GM23338 (cell line): Measurements from ENCODE around the gene EFEMP1. TPM values are rescaled to one million over a fixed set of nuclear protein-coding genes. Genes with fewer than 3 reads are reported as not detected.

Source experiments
- ATAC-seq: fragments of 200-7000 bp; cut with Tn5 transposase; 3 replicates; pipeline ENCODE4 v1.9.1; 2020
- DNase-seq: peaks from one replicate; pipeline ENCODE4 v3.0.0-alpha.2; 2015; ENCODE audit warnings: low spot score
- H2AFZ ChIP-seq: fragments of 200-600 bp; sonication (generic); 2 replicates; pipeline ENCODE4 v1.8.0; 2016; ENCODE audit warnings: antibody characterized with exemption, mild to moderate bottlenecking, moderate library complexity
- H3F3A ChIP-seq: fragments of 200-600 bp; sonication (generic); replicated peaks from 2 replicates; pipeline ENCODE4 v1.8.0; 2017; ENCODE audit warnings: antibody characterized with exemption, mixed run types, low read depth
- H3K27ac ChIP-seq: fragments of 200-600 bp; sonication (generic); 2 replicates; pipeline ENCODE4 v1.6.1; 2016; ENCODE audit warnings: low read depth
- H3K27me3 ChIP-seq: fragments of 200-600 bp; sonication (generic); 2 replicates; pipeline ENCODE4 v1.8.0; 2016; ENCODE audit warnings: mild to moderate bottlenecking, mixed run types, moderate library complexity; ENCODE audit not compliant: insufficient read depth
- H3K36me3 ChIP-seq: fragments of 200-600 bp; sonication (generic); 2 replicates; pipeline ENCODE4 v1.8.0; 2016; ENCODE audit warnings: mild to moderate bottlenecking; ENCODE audit not compliant: insufficient read depth
- H3K4me1 ChIP-seq: fragments of 200-600 bp; sonication (generic); 2 replicates; pipeline ENCODE4 v1.8.0; 2016; ENCODE audit warnings: mild to moderate bottlenecking, moderate library complexity; ENCODE audit not compliant: insufficient read depth
- H3K4me2 ChIP-seq: fragments of 200-600 bp; sonication (generic); 2 replicates; pipeline ENCODE4 v1.7.1; 2017; ENCODE audit warnings: mixed run types
- H3K4me3 ChIP-seq: fragments of 200-600 bp; sonication (generic); 2 replicates; pipeline ENCODE4 v1.6.1; 2016; ENCODE audit warnings: mixed run types
- H3K79me2 ChIP-seq: fragments of 200-600 bp; sonication (generic); replicated peaks from 2 replicates; pipeline ENCODE4 v1.8.0; 2017; ENCODE audit warnings: mild to moderate bottlenecking; ENCODE audit not compliant: insufficient read depth
- H3K9me2 ChIP-seq: fragments of 200-600 bp; sonication (generic); 2 replicates; pipeline ENCODE4 v1.8.0; 2017; ENCODE audit not compliant: insufficient read depth
- H4K20me1 ChIP-seq: fragments of 200-600 bp; sonication (generic); replicated peaks from 2 replicates; pipeline ENCODE4 v1.8.0; 2017; ENCODE audit warnings: mild to moderate bottlenecking; ENCODE audit not compliant: insufficient read depth
- H3K27ac Mint-ChIP-seq: 2 replicates; pipeline ENCODE4 v1.8.0; 2020; ENCODE audit warnings: inconsistent platforms, mild to moderate bottlenecking, moderate library complexity, mixed read lengths
- H3K27me3 Mint-ChIP-seq: 3 replicates; pipeline ENCODE4 v1.8.0; 2022; ENCODE audit warnings: low read depth, mild to moderate bottlenecking, moderate library complexity, mixed read lengths, inconsistent platforms; ENCODE audit not compliant: insufficient read depth, poor library complexity
- H3K36me3 Mint-ChIP-seq: 3 replicates; pipeline ENCODE4 v1.8.0; 2021; ENCODE audit warnings: low read depth, mild to moderate bottlenecking, inconsistent platforms, moderate library complexity, mixed read lengths
- H3K4me1 Mint-ChIP-seq: 3 replicates; pipeline ENCODE4 v1.8.0; 2020; ENCODE audit warnings: mild to moderate bottlenecking, inconsistent platforms, mixed read lengths
- H3K4me3 Mint-ChIP-seq: 3 replicates; pipeline ENCODE4 v1.8.0; 2021; ENCODE audit warnings: moderate library complexity, mild to moderate bottlenecking, inconsistent platforms, mixed read lengths
- H3K9me3 Mint-ChIP-seq: 3 replicates; pipeline ENCODE4 v1.8.0; 2020; ENCODE audit warnings: moderate library complexity, mild to moderate bottlenecking, inconsistent platforms, mixed read lengths
- CREB1 ChIP-seq: fragments of 250-450 bp; sonication (Bioruptor Pico); IDR thresholded peaks from 2 replicates; pipeline ENCODE4 v1.5.0; 2020; ENCODE audit warnings: low read depth, mild to moderate bottlenecking, moderate library complexity
- EZH2 ChIP-seq: fragments of 200-600 bp; sonication (generic); IDR thresholded peaks from one replicate; pipeline ENCODE4 v1.8.0; 2017; ENCODE audit warnings: antibody characterized with exemption, mild to moderate bottlenecking, low read depth; ENCODE audit not compliant: unreplicated experiment
- EZH2phosphoT487 ChIP-seq: fragments of 200-600 bp; sonication (generic); IDR thresholded peaks from one replicate; pipeline ENCODE4 v1.8.1; 2018; ENCODE audit warnings: antibody characterized with exemption; ENCODE audit not compliant: unreplicated experiment
- JUNB ChIP-seq: IDR thresholded peaks from one replicate; pipeline ENCODE4 v1.6.1; 2016; ENCODE audit warnings: antibody characterized with exemption; ENCODE audit not compliant: unreplicated experiment
- NANOG ChIP-seq: IDR thresholded peaks from 2 replicates; pipeline ENCODE4 v1.6.1; 2016; ENCODE audit warnings: antibody characterized with exemption, borderline replicate concordance
- STAT1 ChIP-seq: IDR thresholded peaks from one replicate; pipeline ENCODE4 v1.6.1; 2016; ENCODE audit warnings: antibody characterized with exemption; ENCODE audit not compliant: unreplicated experiment
- ZNF114 ChIP-seq: fragments of 250-450 bp; sonication (Bioruptor Pico); IDR thresholded peaks from 2 replicates; pipeline ENCODE4 v1.5.0; 2020; ENCODE audit warnings: mild to moderate bottlenecking, moderate library complexity
- ZNF331 ChIP-seq: fragments of 250-450 bp; sonication (Bioruptor Pico); IDR thresholded peaks from 2 replicates; pipeline ENCODE4 v1.5.0; 2020; ENCODE audit warnings: low read depth, mild to moderate bottlenecking, moderate library complexity
- polyA plus RNA-seq: library from polyadenylated mRNA; unstranded; fragments of >200 nt; fragmentation: Nextera tagmentation; extraction: Ambion mirVana; gene quantifications from 2 replicates; pipeline ENCODE4 v1.2.1, GENCODE V29; 2016
- total RNA-seq: library from RNA; depleted of rRNA; stranded (reverse); fragments of >200 nt; shearing (Covaris generic); gene quantifications from 2 replicates; pipeline ENCODE4 v1.2.3, GENCODE V29; 2014
- TF ChIP-seq, protein P1 (sequence below): IDR thresholded peaks from one replicate; pipeline ENCODE4 v1.6.1; 2018; ENCODE audit warnings: antibody characterized with exemption; ENCODE audit not compliant: unreplicated experiment
- TF ChIP-seq, protein P2 (sequence below): fragments of 250-450 bp; sonication (Bioruptor Pico); IDR thresholded peaks from 2 replicates; pipeline ENCODE4 v1.5.0; 2020; ENCODE audit warnings: mild to moderate bottlenecking, moderate library complexity
- TF ChIP-seq, protein P3 (sequence below), 2 experiments: fragments of 200-600 bp in 1 of 2; sonication (generic) in 1 of 2; conservative IDR thresholded peaks; 2 replicates each; pipeline versions ENCODE4 v1.5.1 to v1.6.1; 2016 to 2017; ENCODE audit warnings: antibody characterized with exemption in 2 of 2, low read depth in 2 of 2, mild to moderate bottlenecking in 2 of 2, moderate library complexity in 1 of 2

Gene EFEMP1
- total and polyA plus RNA-seq, 2 experiments from 2014 or later, result 12.6 to 22.5 TPM

DNA sequence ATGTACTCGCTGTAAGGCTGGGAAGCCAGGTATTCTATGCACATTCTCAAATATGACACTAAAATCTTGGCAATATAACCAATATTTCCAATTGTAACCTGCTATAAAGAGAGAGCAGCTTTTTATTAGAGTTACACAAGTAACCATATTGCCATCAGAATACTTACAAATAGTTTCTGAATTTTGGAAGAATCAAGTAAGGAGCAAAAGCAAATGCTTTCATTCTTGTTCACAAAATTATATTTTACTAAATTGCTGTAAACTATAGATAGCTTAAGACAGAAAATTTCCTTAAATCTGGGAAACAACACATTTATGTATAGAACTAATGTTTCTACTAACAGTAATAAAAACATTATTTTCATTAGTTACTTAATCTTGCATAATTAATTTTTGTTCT, 77.2 kb downstream of the EFEMP1 start:
- TF ChIP-seq ZNF114 (CRISPR knock-in tag) (no peak), ZNF331 (CRISPR knock-in tag) (no peak)
- Mint-ChIP-seq H3K4me1 (no peaks in the 10 kb centered on the region), H3K27me3 (no peaks in the 10 kb centered on the region), H3K4me3 (no peak overlapping the region), H3K36me3 (no peaks in the 10 kb centered on the region), H3K9me3 (peaks cover 3% of the 10 kb centered on the region; the same call in 2 of the 3 replicates), H3K27ac (no peak overlapping the region)
- Histone ChIP-seq H2AFZ (no peak overlapping the region), H3K36me3 (no peaks in the 10 kb centered on the region), H3K9me2 (no peaks in the 10 kb centered on the region), H3K27ac (no peak overlapping the region), H3K4me2 (no peak overlapping the region), H3K4me1 (no peaks in the 10 kb centered on the region), H3F3A (no peaks in the 10 kb centered on the region), H3K79me2 (no peaks in the 10 kb centered on the region), H3K4me3 (no peak overlapping the region), H4K20me1 (no peaks in the 10 kb centered on the region), H3K27me3 (no peaks in the 10 kb centered on the region)
- DNase-seq (no peak), ATAC-seq (no peak)

DNA sequence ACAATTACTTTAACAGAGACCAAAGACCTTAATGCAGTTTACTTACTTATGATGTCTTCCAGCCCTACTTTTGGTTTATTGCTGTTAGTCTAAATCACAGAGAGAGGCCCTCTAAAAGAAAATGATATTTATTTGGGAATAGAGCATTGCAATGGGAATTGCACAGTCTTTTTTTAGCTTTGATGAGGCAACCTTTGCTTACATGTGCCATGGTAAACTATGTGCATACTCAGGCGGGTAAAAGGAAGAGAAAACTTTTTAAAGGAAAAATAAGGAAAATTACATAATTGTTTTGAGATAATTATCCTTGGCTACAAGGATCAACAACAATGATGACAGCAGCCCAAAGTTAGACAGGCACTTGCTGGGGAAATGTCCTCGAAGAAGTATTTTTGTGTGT, 78.6 kb downstream of the EFEMP1 start:
- Histone ChIP-seq H3K36me3 (no peaks in the 10 kb centered on the region), H3K79me2 (no peaks in the 10 kb centered on the region), H3F3A (no peaks in the 10 kb centered on the region), H3K4me2 (no peak overlapping the region), H3K4me1 (peaks cover 3% of the 10 kb centered on the region; the same call in 1 of the 2 replicates), H3K27me3 (no peaks in the 10 kb centered on the region), H3K27ac (no peak overlapping the region), H3K9me2 (no peaks in the 10 kb centered on the region), H3K4me3 (no peak overlapping the region), H2AFZ (no peak overlapping the region), H4K20me1 (no peaks in the 10 kb centered on the region)
- ATAC-seq, result no peak
- Mint-ChIP-seq H3K36me3 (no peaks in the 10 kb centered on the region), H3K27me3 (no peaks in the 10 kb centered on the region), H3K4me3 (no peak overlapping the region), H3K4me1 (no peaks in the 10 kb centered on the region), H3K9me3 (peaks cover 3% of the 10 kb centered on the region; the same call in 2 of the 3 replicates), H3K27ac (no peak overlapping the region)
- no peak for DNase-seq
- no peak for TF ChIP-seq EZH2phosphoT487
- no peak for TF ChIP-seq STAT1
- no peak for TF ChIP-seq NANOG
- no peak for TF ChIP-seq ZNF331 (CRISPR knock-in tag)
- TF ChIP-seq, protein P1, sequence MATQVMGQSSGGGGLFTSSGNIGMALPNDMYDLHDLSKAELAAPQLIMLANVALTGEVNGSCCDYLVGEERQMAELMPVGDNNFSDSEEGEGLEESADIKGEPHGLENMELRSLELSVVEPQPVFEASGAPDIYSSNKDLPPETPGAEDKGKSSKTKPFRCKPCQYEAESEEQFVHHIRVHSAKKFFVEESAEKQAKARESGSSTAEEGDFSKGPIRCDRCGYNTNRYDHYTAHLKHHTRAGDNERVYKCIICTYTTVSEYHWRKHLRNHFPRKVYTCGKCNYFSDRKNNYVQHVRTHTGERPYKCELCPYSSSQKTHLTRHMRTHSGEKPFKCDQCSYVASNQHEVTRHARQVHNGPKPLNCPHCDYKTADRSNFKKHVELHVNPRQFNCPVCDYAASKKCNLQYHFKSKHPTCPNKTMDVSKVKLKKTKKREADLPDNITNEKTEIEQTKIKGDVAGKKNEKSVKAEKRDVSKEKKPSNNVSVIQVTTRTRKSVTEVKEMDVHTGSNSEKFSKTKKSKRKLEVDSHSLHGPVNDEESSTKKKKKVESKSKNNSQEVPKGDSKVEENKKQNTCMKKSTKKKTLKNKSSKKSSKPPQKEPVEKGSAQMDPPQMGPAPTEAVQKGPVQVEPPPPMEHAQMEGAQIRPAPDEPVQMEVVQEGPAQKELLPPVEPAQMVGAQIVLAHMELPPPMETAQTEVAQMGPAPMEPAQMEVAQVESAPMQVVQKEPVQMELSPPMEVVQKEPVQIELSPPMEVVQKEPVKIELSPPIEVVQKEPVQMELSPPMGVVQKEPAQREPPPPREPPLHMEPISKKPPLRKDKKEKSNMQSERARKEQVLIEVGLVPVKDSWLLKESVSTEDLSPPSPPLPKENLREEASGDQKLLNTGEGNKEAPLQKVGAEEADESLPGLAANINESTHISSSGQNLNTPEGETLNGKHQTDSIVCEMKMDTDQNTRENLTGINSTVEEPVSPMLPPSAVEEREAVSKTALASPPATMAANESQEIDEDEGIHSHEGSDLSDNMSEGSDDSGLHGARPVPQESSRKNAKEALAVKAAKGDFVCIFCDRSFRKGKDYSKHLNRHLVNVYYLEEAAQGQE, result no peak
- no peak for TF ChIP-seq EZH2
- TF ChIP-seq, protein P2, sequence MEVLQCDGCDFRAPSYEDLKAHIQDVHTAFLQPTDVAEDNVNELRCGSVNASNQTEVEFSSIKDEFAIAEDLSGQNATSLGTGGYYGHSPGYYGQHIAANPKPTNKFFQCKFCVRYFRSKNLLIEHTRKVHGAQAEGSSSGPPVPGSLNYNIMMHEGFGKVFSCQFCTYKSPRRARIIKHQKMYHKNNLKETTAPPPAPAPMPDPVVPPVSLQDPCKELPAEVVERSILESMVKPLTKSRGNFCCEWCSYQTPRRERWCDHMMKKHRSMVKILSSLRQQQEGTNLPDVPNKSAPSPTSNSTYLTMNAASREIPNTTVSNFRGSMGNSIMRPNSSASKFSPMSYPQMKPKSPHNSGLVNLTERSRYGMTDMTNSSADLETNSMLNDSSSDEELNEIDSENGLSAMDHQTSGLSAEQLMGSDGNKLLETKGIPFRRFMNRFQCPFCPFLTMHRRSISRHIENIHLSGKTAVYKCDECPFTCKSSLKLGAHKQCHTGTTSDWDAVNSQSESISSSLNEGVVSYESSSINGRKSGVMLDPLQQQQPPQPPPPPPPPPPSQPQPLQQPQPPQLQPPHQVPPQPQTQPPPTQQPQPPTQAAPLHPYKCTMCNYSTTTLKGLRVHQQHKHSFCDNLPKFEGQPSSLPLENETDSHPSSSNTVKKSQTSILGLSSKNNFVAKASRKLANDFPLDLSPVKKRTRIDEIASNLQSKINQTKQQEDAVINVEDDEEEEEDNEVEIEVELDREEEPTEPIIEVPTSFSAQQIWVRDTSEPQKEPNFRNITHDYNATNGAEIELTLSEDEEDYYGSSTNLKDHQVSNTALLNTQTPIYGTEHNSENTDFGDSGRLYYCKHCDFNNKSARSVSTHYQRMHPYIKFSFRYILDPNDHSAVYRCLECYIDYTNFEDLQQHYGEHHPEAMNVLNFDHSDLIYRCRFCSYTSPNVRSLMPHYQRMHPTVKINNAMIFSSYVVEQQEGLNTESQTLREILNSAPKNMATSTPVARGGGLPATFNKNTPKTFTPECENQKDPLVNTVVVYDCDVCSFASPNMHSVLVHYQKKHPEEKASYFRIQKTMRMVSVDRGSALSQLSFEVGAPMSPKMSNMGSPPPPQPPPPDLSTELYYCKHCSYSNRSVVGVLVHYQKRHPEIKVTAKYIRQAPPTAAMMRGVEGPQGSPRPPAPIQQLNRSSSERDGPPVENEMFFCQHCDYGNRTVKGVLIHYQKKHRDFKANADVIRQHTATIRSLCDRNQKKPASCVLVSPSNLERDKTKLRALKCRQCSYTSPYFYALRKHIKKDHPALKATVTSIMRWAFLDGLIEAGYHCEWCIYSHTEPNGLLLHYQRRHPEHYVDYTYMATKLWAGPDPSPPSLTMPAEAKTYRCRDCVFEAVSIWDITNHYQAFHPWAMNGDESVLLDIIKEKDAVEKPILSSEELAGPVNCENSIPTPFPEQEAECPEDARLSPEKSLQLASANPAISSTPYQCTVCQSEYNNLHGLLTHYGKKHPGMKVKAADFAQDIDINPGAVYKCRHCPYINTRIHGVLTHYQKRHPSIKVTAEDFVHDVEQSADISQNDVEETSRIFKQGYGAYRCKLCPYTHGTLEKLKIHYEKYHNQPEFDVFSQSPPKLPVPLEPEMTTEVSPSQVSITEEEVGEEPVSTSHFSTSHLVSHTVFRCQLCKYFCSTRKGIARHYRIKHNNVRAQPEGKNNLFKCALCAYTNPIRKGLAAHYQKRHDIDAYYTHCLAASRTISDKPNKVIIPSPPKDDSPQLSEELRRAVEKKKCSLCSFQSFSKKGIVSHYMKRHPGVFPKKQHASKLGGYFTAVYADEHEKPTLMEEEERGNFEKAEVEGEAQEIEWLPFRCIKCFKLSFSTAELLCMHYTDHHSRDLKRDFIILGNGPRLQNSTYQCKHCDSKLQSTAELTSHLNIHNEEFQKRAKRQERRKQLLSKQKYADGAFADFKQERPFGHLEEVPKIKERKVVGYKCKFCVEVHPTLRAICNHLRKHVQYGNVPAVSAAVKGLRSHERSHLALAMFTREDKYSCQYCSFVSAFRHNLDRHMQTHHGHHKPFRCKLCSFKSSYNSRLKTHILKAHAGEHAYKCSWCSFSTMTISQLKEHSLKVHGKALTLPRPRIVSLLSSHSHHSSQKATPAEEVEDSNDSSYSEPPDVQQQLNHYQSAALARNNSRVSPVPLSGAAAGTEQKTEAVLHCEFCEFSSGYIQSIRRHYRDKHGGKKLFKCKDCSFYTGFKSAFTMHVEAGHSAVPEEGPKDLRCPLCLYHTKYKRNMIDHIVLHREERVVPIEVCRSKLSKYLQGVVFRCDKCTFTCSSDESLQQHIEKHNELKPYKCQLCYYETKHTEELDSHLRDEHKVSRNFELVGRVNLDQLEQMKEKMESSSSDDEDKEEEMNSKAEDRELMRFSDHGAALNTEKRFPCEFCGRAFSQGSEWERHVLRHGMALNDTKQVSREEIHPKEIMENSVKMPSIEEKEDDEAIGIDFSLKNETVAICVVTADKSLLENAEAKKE (CRISPR knock-in tag), result no peak
- TF ChIP-seq JUNB, result no peak
- no peak for TF ChIP-seq CREB1
- TF ChIP-seq, protein P3, sequence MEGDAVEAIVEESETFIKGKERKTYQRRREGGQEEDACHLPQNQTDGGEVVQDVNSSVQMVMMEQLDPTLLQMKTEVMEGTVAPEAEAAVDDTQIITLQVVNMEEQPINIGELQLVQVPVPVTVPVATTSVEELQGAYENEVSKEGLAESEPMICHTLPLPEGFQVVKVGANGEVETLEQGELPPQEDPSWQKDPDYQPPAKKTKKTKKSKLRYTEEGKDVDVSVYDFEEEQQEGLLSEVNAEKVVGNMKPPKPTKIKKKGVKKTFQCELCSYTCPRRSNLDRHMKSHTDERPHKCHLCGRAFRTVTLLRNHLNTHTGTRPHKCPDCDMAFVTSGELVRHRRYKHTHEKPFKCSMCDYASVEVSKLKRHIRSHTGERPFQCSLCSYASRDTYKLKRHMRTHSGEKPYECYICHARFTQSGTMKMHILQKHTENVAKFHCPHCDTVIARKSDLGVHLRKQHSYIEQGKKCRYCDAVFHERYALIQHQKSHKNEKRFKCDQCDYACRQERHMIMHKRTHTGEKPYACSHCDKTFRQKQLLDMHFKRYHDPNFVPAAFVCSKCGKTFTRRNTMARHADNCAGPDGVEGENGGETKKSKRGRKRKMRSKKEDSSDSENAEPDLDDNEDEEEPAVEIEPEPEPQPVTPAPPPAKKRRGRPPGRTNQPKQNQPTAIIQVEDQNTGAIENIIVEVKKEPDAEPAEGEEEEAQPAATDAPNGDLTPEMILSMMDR (conservative IDR thresholded peaks at IDR 0.05; ENCODE audit: low read depth in 2 of 2), result no peak
